Measurements from ENCODE around the gene SLIT3.

The SLIT3 gene

GRCh38 chr5:169004551-169004950 is 296.4 kb downstream of the SLIT3 start:
- no peaks in the 10 kb centered on the region for H3K4me1 Mint-ChIP-seq
- H3K27me3 Mint-ChIP-seq, result peaks cover 5% of the 10 kb centered on the region
- no peak overlapping the region for H3K27ac Mint-ChIP-seq
- no peak overlapping the region for H3K4me3 Mint-ChIP-seq
- no peaks in the 10 kb centered on the region for H3K36me3 Mint-ChIP-seq
- H3K9me3 Mint-ChIP-seq, result no peaks in the 10 kb centered on the region

GRCh38 chr5:169003721-169004541 is 297.0 kb downstream of the SLIT3 start:
- no peaks in the 10 kb centered on the region for H3K4me1 Mint-ChIP-seq
- peaks cover 5% of the 10 kb centered on the region for H3K27me3 Mint-ChIP-seq
- H3K36me3 Mint-ChIP-seq, result no peaks in the 10 kb centered on the region
- no peaks in the 10 kb centered on the region for H3K9me3 Mint-ChIP-seq
- H3K27ac Mint-ChIP-seq, result no peak overlapping the region
- H3K4me3 Mint-ChIP-seq, result no peak overlapping the region

- Mint-ChIP-seq H3K4me3 (no peak overlapping the region), H3K27me3 (peaks cover 5% of the 10 kb centered on the region), H3K4me1 (no peaks in the 10 kb centered on the region), H3K9me3 (no peaks in the 10 kb centered on the region), H3K36me3 (no peaks in the 10 kb centered on the region), H3K27ac (no peak overlapping the region)
Observed at GRCh38 chr5:169002953-169003555, 297.9 kb downstream of the SLIT3 start.

- Mint-ChIP-seq H3K36me3 (no peaks in the 10 kb centered on the region), H3K9me3 (no peaks in the 10 kb centered on the region), H3K27ac (no peak overlapping the region), H3K4me3 (no peak overlapping the region), H3K4me1 (no peaks in the 10 kb centered on the region), H3K27me3 (peaks cover 2% of the 10 kb centered on the region)
Observed at GRCh38 chr5:169001394-169001793, 299.5 kb downstream of the SLIT3 start.

GRCh38 chr5:168995024-168995423 is 305.9 kb downstream of the SLIT3 start:
- Mint-ChIP-seq H3K27me3 (no peaks in the 10 kb centered on the region), H3K36me3 (no peaks in the 10 kb centered on the region), H3K4me3 (no peak overlapping the region), H3K9me3 (no peaks in the 10 kb centered on the region), H3K27ac (no peak overlapping the region), H3K4me1 (no peaks in the 10 kb centered on the region)

GRCh38 chr5:168992687-168993086 is 308.3 kb downstream of the SLIT3 start:
- H3K4me1 Mint-ChIP-seq, result no peaks in the 10 kb centered on the region
- H3K36me3 Mint-ChIP-seq, result no peaks in the 10 kb centered on the region
- H3K27ac Mint-ChIP-seq, result no peak overlapping the region
- H3K4me3 Mint-ChIP-seq, result no peak overlapping the region
- no peaks in the 10 kb centered on the region for H3K27me3 Mint-ChIP-seq
- H3K9me3 Mint-ChIP-seq, result no peaks in the 10 kb centered on the region

DNA sequence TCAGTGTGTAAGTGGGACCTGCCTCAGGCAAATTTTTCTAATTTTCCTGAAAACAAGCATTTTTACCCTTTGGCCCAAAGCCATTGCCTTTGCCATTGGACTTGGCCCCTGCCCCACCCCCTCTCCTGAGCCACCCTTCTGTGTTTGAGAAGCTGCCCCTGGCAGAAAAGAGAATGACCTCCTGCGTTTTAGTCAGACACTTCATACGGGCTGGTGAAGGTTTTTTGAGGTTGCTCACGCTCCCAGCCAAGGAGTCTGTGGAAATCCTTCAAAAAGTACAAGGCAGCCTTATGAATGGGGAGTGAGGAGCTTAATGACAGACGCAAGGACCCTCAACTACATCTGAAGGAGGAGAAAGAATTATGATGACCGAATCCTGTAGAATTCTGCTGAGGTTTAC is 308.9 kb downstream of the SLIT3 start:
- peaks cover 3% of the 10 kb centered on the region for H3K27me3 Mint-ChIP-seq
- H3K27ac Mint-ChIP-seq, result no peak overlapping the region
- H3K36me3 Mint-ChIP-seq, result no peaks in the 10 kb centered on the region
- no peaks in the 10 kb centered on the region for H3K9me3 Mint-ChIP-seq
- H3K4me1 Mint-ChIP-seq, result no peaks in the 10 kb centered on the region
- H3K4me3 Mint-ChIP-seq, result no peak overlapping the region

GRCh38 chr5:168991311-168991710 is 309.6 kb downstream of the SLIT3 start:
- H3K36me3 Mint-ChIP-seq, result no peaks in the 10 kb centered on the region
- H3K9me3 Mint-ChIP-seq, result no peaks in the 10 kb centered on the region
- H3K4me3 Mint-ChIP-seq, result no peak overlapping the region
- no peaks in the 10 kb centered on the region for H3K4me1 Mint-ChIP-seq
- no peak overlapping the region for H3K27ac Mint-ChIP-seq
- H3K27me3 Mint-ChIP-seq, result peaks cover 7% of the 10 kb centered on the region

- Mint-ChIP-seq H3K27me3 (peaks cover 7% of the 10 kb centered on the region), H3K27ac (no peak overlapping the region), H3K4me1 (no peaks in the 10 kb centered on the region), H3K36me3 (no peaks in the 10 kb centered on the region), H3K4me3 (no peak overlapping the region), H3K9me3 (no peaks in the 10 kb centered on the region)
Observed at GRCh38 chr5:168990679-168991078, 310.3 kb downstream of the SLIT3 start.

GRCh38 chr5:168989731-168990505 is 311.0 kb downstream of the SLIT3 start:
- Mint-ChIP-seq H3K4me1 (no peaks in the 10 kb centered on the region), H3K36me3 (no peaks in the 10 kb centered on the region), H3K27me3 (peaks cover 7% of the 10 kb centered on the region), H3K9me3 (no peaks in the 10 kb centered on the region), H3K4me3 (no peak overlapping the region), H3K27ac (no peak overlapping the region)

DNA sequence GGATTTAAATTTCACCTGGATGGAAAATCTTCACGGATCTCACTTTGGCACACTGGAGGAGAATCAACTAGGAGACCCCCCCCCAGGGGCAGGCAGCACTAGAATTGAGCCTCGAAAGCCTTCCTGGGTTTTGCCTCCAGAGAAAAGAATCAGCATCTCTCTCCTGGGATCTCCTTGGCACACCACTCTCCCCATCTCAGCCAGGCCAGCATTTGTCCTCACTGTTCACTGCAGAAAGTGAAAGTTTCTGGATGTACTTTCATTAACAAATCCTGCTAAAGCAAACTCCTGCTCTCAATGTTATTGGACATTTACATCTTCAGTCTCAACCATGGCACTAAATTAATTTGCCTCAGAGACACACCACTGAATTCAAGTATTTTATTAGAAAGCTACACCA is 312.2 kb downstream of the SLIT3 start:
- no peaks in the 10 kb centered on the region for H3K4me1 Mint-ChIP-seq
- no peaks in the 10 kb centered on the region for H3K36me3 Mint-ChIP-seq
- no peaks in the 10 kb centered on the region for H3K9me3 Mint-ChIP-seq
- no peak overlapping the region for H3K4me3 Mint-ChIP-seq
- peaks cover 7% of the 10 kb centered on the region for H3K27me3 Mint-ChIP-seq
- H3K27ac Mint-ChIP-seq, result no peak overlapping the region

DNA sequence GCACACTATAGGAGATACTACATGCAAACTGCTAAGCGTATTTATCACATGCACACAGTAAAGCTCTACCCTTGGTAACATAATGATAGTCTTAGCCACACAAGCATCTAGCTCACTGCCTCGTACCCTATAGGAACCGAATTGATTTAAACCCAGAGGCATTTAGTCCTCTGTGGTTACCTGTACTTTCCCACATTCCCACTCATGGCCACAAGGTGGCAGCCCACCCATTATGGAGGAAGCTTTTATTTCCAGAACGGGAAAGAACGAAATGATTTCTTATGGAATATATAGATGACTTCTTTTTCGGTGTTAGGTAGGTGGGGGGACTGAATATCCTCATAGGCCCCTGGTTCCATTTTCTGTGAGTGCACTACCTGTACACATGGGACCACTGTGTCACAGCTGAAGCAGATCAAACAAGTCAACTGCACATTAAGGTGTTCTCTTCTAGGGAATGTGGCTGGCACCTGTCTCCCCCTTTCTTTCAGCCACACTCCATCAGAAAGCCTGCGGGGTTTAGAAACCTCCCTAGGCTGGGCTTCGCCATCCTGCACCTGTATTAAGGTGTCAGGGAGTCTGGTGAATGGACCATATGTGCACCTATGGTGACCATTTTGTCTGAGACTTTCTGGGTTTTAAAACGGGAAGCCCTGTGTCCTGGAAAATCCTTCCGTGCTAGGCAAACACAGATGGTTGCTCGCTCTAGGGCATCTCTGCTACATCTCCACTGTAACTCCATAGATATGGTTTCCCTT is 313.2 kb downstream of the SLIT3 start:
- Mint-ChIP-seq H3K9me3 (no peaks in the 10 kb centered on the region), H3K27ac (no peak overlapping the region), H3K4me1 (no peaks in the 10 kb centered on the region), H3K4me3 (no peak overlapping the region), H3K27me3 (peaks cover 7% of the 10 kb centered on the region), H3K36me3 (no peaks in the 10 kb centered on the region)

DNA sequence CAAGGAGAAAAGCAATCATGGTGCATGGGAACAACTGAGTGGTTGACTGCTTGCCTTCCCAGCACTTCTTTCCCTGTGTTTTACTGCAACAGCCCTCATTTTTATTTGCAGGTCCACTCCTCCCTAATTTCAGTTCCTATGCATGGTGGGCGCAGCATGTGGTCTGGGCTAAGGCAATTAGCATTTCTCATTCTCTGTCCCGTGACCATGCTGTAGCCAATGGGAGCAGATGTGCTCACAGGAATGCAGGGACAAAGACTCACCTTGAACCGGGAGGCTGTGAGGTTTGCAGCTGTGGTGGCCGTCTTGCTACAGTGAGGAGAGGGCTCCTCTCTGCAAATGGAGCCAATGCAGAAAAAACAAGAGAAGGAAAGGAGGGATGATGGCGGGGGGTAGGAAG is 315.5 kb downstream of the SLIT3 start:
- H3K27ac Mint-ChIP-seq, result no peak overlapping the region
- no peak overlapping the region for H3K4me3 Mint-ChIP-seq
- H3K27me3 Mint-ChIP-seq, result peaks cover 7% of the 10 kb centered on the region
- H3K4me1 Mint-ChIP-seq, result no peaks in the 10 kb centered on the region
- H3K9me3 Mint-ChIP-seq, result no peaks in the 10 kb centered on the region
- no peaks in the 10 kb centered on the region for H3K36me3 Mint-ChIP-seq

DNA sequence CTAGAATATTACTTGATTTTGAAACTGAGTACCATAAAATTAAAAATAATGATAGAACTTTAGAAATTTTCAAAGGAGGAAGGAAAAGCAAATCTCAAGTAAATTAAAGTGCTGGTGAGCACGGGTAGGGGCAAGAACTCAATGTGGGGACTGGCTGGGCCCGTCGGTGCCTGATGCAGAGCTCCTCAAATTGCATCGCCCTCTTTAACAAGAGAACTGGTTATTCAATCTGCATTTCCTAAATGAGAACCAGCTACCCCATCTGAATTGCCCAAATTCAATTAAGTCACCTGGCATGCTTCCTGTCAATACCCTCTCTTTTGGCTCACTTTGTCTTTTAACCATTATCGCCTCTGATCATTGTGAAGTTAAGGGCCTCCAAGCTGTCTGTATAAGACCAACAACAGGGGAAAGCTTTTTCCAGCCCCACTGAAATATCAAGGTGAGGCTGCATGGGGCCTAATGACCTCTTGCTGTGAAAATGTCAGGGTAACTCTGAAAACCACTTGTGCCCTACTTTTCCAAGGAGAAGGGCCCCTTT is 316.7 kb downstream of the SLIT3 start:
- H3K36me3 Mint-ChIP-seq, result no peaks in the 10 kb centered on the region

DNA sequence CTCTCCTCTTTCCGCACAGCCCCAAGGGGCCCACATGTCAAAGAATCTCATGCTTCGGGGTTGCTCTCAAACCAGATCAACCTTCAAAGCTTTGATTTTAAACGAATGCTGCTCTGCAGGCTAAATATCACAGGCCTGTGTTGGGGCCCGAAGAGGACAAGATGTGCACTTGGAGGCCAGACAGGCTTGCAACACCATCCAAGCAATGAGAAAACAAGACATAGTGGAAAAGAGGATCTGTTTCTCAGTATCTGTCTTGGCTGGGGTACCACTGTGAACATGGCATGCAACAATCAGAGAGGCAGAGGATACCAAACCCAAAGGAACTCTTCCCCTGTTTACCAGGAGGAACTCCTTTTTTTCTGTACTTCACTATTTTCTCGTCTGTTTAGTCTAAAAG is 321.8 kb downstream of the SLIT3 start:
- H3K4me3 Mint-ChIP-seq, result no peak overlapping the region
- H3K27ac Mint-ChIP-seq, result no peak overlapping the region
- peaks cover 10% of the 10 kb centered on the region for H3K27me3 Mint-ChIP-seq
- no peaks in the 10 kb centered on the region for H3K36me3 Mint-ChIP-seq
- no peaks in the 10 kb centered on the region for H3K9me3 Mint-ChIP-seq
- no peaks in the 10 kb centered on the region for H3K4me1 Mint-ChIP-seq

More for the DNA sequence above, 316.7 kb downstream of the SLIT3 start:
- Mint-ChIP-seq H3K9me3 (no peaks in the 10 kb centered on the region), H3K27ac (no peak overlapping the region), H3K27me3 (peaks cover 7% of the 10 kb centered on the region), H3K4me1 (no peaks in the 10 kb centered on the region), H3K4me3 (no peak overlapping the region)
